WTC11 (cell line): ENCODE measurements around the gene EPN2.

Experiments
- ATF3 ChIP-seq: sonication (generic); formaldehyde crosslinking; conservative IDR thresholded peaks from 2 replicates; pipeline ENCODE4 v1.8.1; 2022; ENCODE audit warnings: mild to moderate bottlenecking, missing genetic modification reagents
- CREB1 ChIP-seq: sonication (generic); formaldehyde crosslinking; IDR thresholded peaks from 2 replicates; pipeline ENCODE4 v1.8.0; 2023; ENCODE audit warnings: mild to moderate bottlenecking, missing genetic modification reagents
- CTCF ChIP-seq: fragments of 200-600 bp; IDR thresholded peaks from 2 replicates; pipeline ENCODE4 v1.8.0; 2022; ENCODE audit warnings: antibody characterized with exemption
- FOXK1 ChIP-seq: sonication (generic); formaldehyde crosslinking; IDR thresholded peaks from 2 replicates; pipeline ENCODE4 v1.8.0; 2022; ENCODE audit warnings: mild to moderate bottlenecking, moderate library complexity, missing genetic modification reagents
- IRF1 ChIP-seq: sonication (generic); formaldehyde crosslinking; IDR thresholded peaks from 2 replicates; pipeline ENCODE4 v1.8.0; 2023; ENCODE audit warnings: missing genetic modification reagents
- MYBL2 ChIP-seq: sonication (generic); formaldehyde crosslinking; IDR thresholded peaks from 2 replicates; pipeline ENCODE4 v1.8.1; 2023; ENCODE audit warnings: mild to moderate bottlenecking, moderate library complexity, missing genetic modification reagents
- NFATC4 ChIP-seq: fragments of 250-450 bp; sonication (Bioruptor Pico); IDR thresholded peaks from 2 replicates; pipeline ENCODE4 v1.9.0; 2021; ENCODE audit warnings: mild to moderate bottlenecking
- NR2C2 ChIP-seq: sonication (generic); formaldehyde crosslinking; IDR thresholded peaks from 2 replicates; pipeline ENCODE4 v1.8.0; 2022; ENCODE audit warnings: mild to moderate bottlenecking, missing genetic modification reagents
- SP1 ChIP-seq: sonication (generic); formaldehyde crosslinking; conservative IDR thresholded peaks from 2 replicates; pipeline ENCODE4 v1.8.1; 2022; ENCODE audit warnings: missing genetic modification reagents
- TF ChIP-seq, protein P1 (sequence below): fragments of 250-450 bp; sonication (Bioruptor Pico); IDR thresholded peaks from 2 replicates; pipeline ENCODE4 v2.1.2; 2022; ENCODE audit warnings: mild to moderate bottlenecking, moderate library complexity
- TF ChIP-seq, protein P2 (sequence below): sonication (generic); formaldehyde crosslinking; conservative IDR thresholded peaks from 2 replicates; pipeline ENCODE4 v1.8.1; 2023; ENCODE audit warnings: mild to moderate bottlenecking, low read depth, missing genetic modification reagents, moderate library complexity

DNA sequence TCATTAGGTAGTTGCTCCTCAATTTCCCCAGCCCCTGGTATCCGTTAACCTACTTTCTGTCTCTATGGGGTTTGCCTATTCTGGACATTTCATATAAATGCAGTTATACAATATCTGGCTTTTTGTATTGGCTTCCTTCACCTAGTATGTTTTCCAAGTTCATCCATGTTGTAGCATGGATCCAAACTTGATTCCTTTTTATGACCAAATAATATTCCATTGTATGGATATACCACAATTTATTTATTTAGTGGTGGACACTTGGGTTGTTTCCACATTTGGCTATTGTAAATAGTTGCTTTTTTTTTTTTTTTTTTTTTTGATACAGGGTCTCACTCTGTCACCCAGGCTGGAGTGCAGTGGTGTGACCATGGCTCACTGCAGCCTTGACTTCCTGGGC lies 15.9 kb downstream of the EPN2 start:
- TF ChIP-seq CREB1 (CRISPR knock-in tag) (no peak), CTCF (no peak), ATF3 (CRISPR knock-in tag) (no peak), NR2C2 (no peak), MYBL2 (CRISPR knock-in tag) (no peak), FOXK1 (no peak), NFATC4 (CRISPR knock-in tag) (no peak), IRF1 (CRISPR knock-in tag) (no peak), SP1 (CRISPR knock-in tag) (no peak)
- TF ChIP-seq, protein P1, sequence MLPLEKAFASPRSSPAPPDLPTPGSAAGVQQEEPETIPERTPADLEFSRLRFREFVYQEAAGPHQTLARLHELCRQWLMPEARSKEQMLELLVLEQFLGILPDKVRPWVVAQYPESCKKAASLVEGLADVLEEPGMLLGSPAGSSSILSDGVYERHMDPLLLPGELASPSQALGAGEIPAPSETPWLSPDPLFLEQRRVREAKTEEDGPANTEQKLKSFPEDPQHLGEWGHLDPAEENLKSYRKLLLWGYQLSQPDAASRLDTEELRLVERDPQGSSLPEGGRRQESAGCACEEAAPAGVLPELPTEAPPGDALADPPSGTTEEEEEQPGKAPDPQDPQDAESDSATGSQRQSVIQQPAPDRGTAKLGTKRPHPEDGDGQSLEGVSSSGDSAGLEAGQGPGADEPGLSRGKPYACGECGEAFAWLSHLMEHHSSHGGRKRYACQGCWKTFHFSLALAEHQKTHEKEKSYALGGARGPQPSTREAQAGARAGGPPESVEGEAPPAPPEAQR (CRISPR knock-in tag): no peak
- TF ChIP-seq, protein P2, sequence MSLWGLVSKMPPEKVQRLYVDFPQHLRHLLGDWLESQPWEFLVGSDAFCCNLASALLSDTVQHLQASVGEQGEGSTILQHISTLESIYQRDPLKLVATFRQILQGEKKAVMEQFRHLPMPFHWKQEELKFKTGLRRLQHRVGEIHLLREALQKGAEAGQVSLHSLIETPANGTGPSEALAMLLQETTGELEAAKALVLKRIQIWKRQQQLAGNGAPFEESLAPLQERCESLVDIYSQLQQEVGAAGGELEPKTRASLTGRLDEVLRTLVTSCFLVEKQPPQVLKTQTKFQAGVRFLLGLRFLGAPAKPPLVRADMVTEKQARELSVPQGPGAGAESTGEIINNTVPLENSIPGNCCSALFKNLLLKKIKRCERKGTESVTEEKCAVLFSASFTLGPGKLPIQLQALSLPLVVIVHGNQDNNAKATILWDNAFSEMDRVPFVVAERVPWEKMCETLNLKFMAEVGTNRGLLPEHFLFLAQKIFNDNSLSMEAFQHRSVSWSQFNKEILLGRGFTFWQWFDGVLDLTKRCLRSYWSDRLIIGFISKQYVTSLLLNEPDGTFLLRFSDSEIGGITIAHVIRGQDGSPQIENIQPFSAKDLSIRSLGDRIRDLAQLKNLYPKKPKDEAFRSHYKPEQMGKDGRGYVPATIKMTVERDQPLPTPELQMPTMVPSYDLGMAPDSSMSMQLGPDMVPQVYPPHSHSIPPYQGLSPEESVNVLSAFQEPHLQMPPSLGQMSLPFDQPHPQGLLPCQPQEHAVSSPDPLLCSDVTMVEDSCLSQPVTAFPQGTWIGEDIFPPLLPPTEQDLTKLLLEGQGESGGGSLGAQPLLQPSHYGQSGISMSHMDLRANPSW (CRISPR knock-in tag): no peak
